ENCODE measurements around the gene CXXC5.
"Not testable (repeated sequence)": the region's sequence is repeated elsewhere in the genome, so short reads cannot be mapped to it uniquely, and the experiment has no call there.

The CXXC5 gene
- 6.4 reads per million, percentile 24 among the genes with 10 or more reads in this experiment for total RNA-seq

DNA sequence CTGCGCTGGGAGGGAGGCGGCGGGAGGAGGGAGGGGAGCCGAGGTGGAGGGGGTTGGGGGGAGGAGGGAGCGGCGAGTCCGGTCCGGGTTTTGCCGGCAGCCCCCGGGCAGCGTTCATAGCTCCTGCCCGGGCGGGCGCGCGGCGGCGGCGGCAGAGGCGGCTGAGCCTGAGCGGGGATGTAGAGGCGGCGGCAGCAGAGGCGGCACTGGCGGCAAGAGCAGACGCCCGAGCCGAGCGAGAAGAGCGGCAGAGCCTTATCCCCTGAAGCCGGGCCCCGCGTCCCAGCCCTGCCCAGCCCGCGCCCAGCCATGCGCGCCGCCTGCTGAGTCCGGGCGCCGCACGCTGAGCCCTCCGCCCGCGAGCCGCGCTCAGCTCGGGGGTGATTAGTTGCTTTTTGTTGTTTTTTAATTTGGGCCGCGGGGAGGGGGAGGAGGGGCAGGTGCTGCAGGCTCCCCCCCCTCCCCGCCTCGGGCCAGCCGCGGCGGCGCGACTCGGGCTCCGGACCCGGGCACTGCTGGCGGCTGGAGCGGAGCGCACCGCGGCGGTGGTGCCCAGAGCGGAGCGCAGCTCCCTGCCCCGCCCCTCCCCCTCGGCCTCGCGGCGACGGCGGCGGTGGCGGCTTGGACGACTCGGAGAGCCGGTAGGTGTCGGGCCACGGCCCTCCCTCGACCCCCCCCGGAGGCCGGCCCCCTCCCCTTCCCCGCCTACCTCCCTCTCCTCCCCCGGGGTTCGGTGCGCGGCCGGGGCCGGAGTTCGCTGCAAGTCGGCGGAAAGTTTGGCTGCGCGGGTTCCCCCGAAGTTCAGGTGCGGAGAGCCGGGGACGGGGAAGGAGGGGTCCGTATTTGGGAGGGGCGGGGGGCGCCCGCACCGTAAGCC is at the start of gene CXXC5:
CXXC5 (plus strand) TSS at position 145 of the 877 bp plus-strand sequence. CDS start 32,175 bp downstream, outside the sequence.
- no peak for DNase-seq

DNA sequence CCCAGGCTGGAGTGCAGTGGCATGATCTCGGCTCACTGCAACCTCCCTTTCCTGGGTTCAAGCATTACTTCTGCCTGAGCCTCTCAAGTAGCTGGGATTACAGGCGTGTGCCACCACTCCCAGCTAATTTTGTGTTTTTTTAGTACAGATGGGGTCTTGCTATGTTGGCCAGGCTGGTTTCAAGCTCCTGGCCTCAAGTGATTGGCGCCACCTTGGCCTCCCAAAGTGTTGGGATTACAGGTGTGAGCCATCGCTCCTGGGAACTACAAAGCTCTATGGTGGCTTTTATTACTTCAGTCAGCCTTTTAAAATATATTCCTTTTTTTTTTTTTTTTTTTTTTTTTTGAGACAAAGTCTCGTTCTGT is 49.6 kb upstream of the CXXC5 start:
- not testable (repeated sequence) for DNase-seq

DNA sequence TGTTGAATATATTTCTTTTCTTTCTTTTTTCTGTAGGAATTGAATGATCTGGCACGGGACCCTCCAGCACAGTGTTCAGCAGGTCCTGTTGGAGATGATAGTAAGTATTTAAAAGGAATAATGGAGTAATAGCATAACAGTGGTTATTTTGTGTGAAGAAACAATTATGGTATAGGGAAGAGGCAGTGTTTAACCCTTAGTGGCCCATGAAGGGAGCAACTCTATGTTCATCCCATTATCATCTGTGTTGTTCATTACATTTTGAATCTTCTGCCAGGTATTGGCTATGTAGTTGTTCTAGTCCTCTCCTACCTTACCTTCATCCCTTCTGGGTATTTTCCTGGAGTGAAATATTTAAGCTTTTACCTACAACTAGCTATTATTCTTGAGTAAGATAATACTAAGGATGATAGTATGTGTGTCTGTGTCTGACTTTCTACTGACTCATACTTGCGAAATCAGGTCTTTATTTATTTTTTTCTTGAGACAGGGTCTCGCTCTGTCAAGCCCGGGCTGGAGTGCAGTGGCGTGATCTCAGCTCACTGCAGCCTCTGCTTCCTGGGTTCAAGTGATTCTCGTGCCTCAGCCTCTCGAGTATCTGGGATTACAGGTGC is 47.7 kb upstream of the CXXC5 start:
- DNase-seq = no peak

DNA sequence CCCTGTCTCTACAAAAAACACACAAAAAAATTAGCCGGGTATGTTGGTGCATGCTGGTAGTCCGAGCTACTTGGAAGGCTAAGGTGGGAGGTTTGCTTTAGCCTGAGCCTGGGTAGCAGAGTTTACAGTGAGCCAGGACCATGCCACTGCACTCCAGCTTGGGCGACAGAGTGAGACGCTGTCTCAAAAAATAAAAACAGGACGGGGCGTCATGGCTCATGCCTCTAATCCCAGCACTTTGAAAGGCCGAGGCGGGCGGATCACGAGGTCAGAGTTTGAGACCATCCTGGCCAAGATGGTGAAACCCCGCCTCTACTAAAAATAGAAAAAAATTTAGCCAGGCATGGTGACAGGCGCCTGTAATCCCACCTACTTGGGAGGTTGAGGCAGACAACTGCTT is 46.7 kb upstream of the CXXC5 start:
- DNase-seq = no peak

DNA sequence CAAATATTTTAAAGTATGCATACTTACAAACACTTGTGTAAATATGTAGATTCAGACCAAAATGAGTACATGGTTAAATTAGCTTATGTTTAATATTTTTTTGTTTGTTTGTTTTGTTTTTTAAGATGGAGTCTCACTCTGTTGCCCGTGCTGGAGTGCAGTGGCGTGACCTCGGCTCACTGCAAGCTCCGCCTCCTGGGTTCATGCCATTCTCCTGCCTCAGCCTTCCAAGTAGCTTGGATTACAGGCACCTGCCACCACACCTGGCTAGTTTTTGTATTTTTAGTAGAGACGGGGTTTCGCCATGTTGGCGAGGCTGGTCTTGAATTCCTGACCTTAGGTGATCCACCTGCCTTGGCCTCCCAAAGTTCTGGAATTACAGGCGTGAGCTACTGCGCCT is 46.2 kb upstream of the CXXC5 start:
- DNase-seq = not testable (repeated sequence)

DNA sequence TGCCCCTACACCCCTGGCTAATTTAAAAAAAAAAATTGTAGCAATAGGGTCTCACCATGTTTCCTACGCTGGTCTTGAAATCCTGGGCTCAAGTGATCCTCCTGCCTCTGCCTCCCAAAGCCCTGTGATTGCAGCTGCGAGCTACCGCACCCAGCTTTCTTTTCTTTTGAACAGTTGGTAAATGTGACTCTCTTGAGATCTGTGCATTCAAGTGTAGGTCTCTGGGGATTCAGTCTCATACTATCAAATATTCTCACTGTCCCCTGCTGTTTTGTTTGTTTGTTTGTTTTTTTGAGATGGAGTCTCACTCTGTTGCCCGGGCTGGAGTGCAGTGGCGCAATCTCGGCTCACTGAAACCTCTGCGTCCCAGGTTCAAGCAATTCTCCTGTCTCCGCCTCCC is 42.3 kb upstream of the CXXC5 start:
- no peak for DNase-seq

DNA sequence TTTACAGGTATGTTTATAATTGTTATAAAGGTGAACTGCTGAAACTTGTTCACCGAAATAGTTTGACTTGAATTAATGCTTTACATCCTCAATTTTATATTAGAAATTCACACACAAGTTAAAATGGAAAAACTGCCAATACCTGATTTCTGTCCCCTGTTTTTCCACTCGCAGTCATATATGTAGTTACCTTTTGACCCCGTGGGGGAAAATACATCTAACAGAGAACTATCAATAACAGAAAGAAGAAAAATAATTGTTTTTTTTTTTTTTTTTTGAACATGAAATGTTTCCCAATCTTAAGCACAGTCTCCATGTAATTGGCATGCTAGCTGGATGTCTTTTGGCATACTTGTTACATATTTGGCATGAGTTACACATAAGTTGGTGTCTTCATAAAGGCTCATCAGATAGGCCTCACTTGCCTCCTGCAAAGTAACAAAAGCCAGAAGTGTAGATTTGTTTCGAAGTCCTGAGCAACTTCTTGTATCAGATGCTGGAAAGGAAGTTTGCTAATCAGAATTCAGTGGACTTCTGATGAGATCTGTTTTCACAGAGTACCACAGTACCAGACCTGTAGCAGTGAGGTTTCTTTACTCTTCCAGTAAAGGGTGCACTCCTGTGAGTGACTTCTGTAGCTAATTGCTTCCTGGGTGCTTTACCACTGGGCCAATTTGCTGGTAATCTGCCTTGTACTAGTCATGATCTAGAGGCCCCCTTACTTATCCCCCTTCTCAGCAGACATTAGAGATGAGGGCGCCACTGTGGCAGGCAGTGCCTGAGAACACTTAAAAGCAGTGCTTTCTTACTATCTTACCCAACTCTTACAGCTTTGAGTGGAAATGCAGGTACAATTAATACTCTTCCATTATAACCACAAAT is 36.2 kb upstream of the CXXC5 start:
- no peak for DNase-seq

DNA sequence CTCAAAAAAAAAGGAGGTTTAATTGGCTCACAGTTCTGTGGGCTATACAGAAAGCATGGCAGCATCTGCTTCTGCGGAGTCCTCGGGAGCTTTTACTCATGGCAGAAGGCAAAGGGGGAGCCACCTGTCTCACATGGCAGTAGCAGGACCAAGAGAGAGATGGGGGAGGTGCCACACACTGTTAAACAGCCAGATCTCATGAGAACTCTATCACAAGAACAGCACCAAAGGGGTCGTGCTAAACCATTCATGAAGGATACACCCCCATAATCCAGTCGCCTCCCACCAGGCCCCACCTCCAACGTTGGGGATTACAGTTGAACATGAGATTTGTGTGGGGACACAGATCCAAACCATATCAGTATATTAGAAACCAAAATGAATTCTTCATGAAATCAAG is 28.3 kb upstream of the CXXC5 start:
- no peak for DNase-seq

DNA sequence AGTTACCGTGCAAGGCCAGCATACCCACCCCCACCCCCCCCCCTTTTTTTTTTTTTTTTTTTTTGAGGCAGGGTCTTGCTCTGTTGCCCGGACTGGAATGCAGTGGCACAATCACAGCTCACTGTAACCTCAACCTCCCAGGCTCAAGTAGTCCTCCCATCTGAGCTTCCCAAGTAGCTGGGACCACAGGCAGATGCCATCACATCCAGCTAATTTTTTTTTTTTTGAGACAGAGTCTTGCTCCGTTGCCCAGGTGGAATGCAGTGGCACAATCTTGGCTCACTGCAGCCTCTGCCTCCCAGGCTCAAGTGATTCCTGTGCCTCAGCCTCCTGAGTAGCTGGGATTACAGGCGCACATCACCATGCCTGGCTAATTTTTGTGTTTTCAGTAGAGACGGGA is 22.8 kb upstream of the CXXC5 start:
- DNase-seq = not testable (repeated sequence)

DNA sequence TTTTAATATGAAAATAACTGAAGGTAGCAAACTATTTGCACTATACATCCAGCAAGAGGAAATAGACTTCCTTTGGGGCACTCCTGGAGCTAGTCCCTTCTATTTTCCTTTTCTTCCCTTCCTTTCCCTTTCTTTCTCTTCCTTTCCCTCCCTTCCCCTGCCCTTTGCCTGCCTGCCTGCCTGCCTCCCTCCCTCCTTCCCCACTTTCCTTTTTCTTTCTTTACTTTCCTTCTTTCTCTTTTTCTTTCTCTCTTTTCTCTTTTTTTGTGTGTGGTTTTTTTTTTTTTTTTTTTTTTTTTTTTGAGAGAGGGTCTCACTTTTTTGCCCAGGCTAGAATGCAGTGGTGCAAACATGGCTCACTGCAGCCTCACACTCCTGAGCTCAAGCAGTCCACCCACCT is 17.3 kb upstream of the CXXC5 start:
- no peak for DNase-seq

DNA sequence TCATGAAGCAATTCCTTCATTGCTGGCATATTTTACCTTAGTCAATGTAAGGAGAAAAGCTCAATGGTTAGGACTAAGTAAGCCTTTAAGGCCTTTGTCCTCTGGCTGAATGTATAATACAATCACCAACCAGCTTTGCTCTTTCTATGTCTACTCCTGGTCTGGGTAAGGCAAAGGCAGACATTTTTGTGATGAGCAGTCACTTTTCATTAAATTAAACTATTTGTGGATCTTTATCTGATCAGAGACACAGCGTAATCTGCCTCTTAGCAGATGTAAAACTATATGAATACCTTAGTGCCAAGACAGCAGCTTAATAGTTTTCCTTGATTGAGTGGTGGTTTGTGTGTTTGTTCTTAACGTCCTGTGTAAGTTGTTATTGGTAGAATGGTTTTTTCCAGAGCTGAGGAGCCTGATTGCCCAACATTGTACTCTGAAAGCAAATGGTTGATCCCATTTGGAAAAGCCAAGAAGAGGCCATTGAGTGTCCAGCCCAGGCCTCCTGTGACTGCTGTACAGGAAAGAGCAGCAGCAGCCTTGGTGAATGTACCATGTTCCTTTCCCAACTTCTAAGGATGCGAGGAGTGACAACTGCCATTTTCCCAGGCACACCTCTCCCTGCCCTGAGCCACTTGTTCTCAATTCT is 16.5 kb upstream of the CXXC5 start:
- DNase-seq = no peak

DNA sequence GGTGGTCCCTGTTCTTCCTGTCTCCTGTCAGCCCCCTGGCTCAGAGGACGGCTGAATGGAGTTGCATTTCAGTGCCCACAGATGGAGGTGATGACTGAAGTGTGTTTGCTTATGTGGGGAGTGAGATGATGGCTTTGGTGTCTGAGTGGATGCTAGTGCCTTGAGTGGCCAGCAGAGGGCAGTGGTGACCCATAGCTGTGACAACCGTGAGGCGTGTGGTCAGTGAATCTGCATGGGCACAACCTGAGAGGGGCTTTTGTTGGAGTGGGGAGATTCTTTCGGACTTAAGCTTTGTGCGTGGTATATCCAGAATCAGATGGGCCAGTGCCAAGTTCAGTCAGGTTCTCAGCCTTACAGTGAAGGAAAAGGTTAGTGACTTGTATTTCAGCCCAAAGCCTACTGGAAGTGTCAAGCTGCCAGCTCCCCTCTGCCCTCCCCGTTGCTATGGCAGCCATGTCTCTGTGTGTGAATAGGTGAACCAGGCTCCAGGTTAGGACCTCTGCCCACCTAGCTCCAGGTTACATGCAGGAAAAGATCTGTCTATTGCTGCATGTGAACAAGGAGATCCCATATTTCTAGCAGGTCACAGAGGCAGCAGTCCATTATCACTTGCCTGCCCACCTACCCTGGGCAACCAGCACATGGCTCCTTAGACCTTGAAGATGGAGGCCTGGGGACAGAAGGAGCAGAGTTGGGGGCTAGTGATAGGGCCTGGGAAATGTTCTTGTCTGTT is 14.7 kb upstream of the CXXC5 start:
- peak; percentile 52 for DNase-seq

DNA sequence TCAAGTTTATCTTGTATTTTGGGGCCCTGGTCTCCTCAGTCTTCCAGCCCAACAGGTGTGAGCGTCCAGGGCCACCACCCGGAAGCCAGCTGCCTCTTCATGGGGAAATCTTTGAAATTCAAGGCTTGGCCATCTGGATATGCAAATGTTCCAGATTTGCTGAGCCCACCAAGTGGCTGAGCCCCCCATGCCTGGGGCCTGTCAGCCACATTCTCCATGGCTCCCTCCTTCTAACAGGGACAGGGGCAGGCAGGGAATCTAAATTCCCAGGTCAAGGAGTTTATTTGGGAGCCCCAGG is 14.2 kb upstream of the CXXC5 start:
- no peak for DNase-seq

DNA sequence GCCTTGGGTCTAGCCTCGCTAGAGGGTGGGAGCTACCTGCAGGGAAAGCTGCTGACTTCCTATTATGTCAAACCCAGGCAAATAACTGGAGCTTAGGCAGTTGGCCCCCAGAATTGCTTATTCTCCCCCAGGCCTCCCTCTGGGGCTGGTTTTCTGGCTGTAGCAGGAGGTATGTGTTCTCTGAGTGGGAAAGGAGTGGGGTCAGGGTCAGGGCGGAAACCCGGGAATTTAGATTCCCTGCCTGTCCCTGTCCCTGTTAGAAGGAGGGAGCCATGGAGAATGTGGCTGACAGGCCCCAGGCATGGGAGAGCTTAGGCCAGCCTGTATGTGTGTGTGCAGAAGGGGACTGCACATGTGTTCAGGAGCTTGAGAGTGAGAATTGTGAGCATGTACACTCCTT is 13.6 kb upstream of the CXXC5 start:
- no peak for DNase-seq

DNA sequence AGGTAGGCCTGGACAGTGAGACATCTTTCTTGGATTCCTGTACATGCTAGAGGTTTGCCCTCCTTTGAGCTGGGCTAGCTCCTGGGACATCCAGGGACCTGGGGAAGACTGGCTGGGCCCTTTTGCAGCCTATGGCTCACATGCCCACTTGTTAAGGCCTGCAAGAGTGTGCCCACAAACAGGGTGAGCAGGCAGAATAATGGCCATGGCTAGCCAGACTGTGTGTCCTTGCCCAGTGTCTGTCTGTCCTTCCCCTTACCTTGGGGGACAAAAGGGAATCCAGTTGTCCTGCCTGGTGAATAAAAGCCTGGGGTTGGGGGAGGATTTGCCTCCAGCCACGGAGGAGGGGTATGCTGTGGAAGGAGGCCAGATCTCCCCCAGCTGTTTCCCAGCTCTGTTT is 13.0 kb upstream of the CXXC5 start:
- no peak for DNase-seq

DNA sequence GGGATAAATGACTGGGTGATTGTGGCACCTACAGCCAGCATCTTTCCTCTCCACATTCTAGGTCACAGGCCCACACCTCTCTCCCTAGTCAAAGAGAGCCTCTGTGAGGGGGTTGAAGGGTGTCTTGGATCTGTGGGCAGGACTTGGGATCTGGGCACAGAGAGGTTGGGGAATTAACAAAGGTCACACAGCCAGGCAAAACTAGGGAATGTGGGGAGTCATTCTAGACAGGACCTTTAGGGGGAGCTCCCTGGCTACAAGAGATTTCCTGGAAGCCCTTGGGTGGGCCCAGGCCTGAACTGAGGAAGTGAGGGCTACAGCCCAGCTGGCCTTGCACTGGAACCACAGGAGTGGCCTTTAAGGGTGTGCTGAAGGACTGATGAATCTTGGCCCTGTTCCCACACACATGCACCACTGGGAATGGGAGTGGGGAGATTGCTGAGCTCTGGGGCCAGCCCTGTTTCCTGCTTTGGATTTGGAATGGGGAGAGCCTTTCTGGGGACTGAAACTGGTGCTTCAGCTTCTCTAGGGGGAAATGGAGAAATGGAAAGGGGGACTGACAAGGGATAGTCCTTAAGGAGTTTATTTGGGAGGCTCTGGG is 12.4 kb upstream of the CXXC5 start:
- DNase-seq = no peak

DNA sequence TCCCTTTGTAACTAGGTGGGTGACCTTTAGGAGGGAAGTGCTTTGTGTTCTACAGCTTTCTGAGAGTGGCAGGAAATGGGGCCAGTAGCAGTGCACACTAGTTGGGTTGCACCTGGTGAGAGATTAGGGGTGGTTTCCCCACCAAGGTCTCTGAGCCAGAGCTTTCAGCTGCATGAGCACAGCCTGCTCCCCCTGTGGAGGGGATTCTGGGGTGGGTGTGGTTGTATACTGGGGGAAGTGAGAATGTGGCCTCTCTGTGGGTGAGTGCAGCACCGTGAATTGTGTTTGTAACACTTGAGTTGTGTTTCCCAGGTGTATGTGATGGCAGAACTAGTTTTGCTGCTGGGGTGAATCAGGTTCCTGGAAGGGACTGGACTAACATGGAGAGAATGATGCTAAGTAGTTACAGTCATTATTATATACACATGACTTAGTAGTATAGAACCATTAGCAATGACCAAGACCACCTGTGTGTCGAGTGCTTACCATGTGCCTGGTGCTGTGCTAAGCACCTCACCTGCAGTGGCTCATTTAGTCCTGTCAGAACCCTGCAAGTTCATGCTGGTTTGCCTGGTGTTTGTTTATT is 11.8 kb upstream of the CXXC5 start:
- DNase-seq = peak; percentile 50

DNA sequence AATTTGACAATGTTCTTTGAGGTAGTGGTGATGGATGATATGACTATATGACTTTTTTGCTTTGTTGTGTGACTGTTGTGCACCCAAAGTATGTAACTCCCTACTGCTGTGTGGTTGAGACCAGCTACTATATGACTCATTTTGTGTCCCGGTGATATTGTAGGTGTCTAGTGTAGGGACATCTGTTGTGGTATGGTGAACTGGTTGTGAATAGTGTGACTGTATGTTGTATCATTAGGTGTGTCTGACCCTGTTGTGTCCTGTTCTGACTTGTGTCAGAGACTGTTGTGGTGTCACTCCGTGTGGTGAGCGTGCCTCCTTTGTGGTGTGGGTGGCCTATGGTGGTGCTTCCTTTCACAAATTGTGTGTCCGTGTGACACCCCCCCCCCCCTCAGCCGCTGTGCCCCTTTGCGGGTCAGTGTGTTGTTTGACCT is 11.2 kb upstream of the CXXC5 start:
- no peak for DNase-seq

DNA sequence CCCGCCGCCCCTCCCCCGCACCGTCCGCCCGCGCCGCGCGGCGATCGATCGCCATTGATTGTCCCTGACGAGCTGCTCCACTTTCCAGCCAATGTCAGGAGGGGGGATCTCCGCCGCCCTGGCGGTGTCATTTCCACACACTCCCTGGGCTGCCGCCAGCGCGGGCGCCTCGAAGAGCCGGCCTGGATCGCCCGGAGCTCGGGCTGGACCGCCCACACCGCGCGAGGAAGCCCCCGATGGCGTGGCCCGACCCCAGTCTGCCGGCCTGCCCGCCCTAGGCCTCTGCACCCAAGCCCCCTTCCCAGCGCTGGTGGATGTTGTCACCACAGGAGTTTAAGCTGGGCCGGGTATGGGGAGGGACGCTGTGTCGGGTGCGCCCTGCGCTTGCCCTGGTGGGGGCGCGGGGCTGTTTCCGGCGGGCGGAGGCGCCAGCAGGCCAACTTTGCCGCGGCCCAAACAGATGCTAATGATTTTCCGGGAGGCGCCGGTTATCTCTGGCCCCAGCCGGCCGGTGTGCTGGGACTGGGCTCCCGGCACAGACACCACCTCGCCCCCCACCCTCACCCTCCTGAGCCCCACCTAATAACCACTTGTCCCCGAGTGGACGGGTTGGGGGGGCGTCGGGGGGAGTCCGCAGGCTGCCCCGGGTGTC is 10.6 kb upstream of the CXXC5 start:
- peak; percentile 41 for DNase-seq

DNA sequence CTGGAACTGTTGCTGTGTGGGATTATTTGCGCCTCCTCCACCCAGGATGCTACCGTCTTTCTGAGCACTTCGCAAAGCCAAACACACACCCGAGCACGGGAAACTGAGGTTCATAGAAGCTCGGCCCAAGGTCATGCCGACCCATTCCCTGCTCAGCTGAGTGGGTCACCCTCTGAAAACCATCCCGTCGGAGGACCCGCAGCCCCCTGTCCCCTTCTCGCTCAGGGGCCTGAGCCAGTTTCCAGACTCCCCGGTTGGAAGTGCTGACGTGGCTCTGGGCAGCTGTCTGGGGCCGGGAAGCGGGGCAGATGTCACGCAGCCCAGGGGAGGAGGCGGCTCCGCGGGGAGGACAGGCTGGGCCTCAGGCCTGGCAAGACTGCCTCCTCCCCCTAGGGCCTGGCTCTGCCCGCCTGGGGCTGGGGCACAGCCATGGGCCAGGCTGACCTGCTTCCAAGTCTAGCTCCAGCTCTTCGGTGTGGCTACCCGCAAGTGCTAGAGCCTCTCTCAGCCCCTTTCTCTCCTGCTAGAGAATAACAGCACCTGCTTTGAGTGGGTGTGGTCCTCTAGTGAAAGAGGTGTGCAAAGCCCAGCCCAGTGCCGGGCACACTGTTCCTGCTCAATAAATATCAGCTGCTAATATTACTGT is 9.9 kb upstream of the CXXC5 start:
- no peak for DNase-seq

Data from effector CD4-positive, alpha-beta T cell (primary cell).